GM23338 (cell line): ENCODE measurements around the gene CSTF1.

Source experiments
- CREB1 ChIP-seq: fragments of 250-450 bp; sonication (Bioruptor Pico); IDR thresholded peaks from 2 replicates; pipeline ENCODE4 v1.5.0; 2020; ENCODE audit warnings: low read depth, mild to moderate bottlenecking, moderate library complexity
- CTCF ChIP-seq, 2 experiments: fragments of 200-600 bp in 1 of 2; sonication (generic) in 1 of 2; conservative IDR thresholded peaks; 2 replicates each; pipeline versions ENCODE4 v1.5.1 to v1.6.1; 2016 to 2017; ENCODE audit warnings: antibody characterized with exemption in 2 of 2, low read depth in 2 of 2, mild to moderate bottlenecking in 2 of 2, moderate library complexity in 1 of 2
- ETS1 ChIP-seq: IDR thresholded peaks from 2 replicates; pipeline ENCODE4 v1.6.1; 2016; ENCODE audit warnings: antibody characterized with exemption
- EZH2 ChIP-seq: fragments of 200-600 bp; sonication (generic); IDR thresholded peaks from one replicate; pipeline ENCODE4 v1.8.0; 2017; ENCODE audit warnings: antibody characterized with exemption, mild to moderate bottlenecking, low read depth; ENCODE audit not compliant: unreplicated experiment
- EZH2phosphoT487 ChIP-seq: fragments of 200-600 bp; sonication (generic); IDR thresholded peaks from one replicate; pipeline ENCODE4 v1.8.1; 2018; ENCODE audit warnings: antibody characterized with exemption; ENCODE audit not compliant: unreplicated experiment
- POLR2AphosphoS5 ChIP-seq: IDR thresholded peaks from 2 replicates; pipeline ENCODE4 v1.6.1; 2016; ENCODE audit warnings: antibody characterized with exemption, low read depth
- REST ChIP-seq: IDR thresholded peaks from one replicate; pipeline ENCODE4 v1.6.1; 2018; ENCODE audit warnings: antibody characterized with exemption; ENCODE audit not compliant: unreplicated experiment
- STAT1 ChIP-seq: IDR thresholded peaks from one replicate; pipeline ENCODE4 v1.6.1; 2016; ENCODE audit warnings: antibody characterized with exemption; ENCODE audit not compliant: unreplicated experiment

- TF ChIP-seq CTCF (conservative IDR thresholded peaks at IDR 0.05; ENCODE audit: low read depth in 2 of 2) = no peak
- TF ChIP-seq POLR2AphosphoS5 = no peak
- no peak for TF ChIP-seq EZH2
- no peak for TF ChIP-seq EZH2phosphoT487
- no peak for TF ChIP-seq REST
- no peak for TF ChIP-seq STAT1
- no peak for TF ChIP-seq CREB1
- TF ChIP-seq ETS1 = no peak
Measured at GRCh38 chr20:56427797-56428196, 35.4 kb downstream of the CSTF1 start.
